ENCODE measurements around the gene OAS1.
"Not testable (repeated sequence)": the region's sequence is repeated elsewhere in the genome, so short reads cannot be mapped to it uniquely, and the experiment has no call there.

OAS1 gene

DNA sequence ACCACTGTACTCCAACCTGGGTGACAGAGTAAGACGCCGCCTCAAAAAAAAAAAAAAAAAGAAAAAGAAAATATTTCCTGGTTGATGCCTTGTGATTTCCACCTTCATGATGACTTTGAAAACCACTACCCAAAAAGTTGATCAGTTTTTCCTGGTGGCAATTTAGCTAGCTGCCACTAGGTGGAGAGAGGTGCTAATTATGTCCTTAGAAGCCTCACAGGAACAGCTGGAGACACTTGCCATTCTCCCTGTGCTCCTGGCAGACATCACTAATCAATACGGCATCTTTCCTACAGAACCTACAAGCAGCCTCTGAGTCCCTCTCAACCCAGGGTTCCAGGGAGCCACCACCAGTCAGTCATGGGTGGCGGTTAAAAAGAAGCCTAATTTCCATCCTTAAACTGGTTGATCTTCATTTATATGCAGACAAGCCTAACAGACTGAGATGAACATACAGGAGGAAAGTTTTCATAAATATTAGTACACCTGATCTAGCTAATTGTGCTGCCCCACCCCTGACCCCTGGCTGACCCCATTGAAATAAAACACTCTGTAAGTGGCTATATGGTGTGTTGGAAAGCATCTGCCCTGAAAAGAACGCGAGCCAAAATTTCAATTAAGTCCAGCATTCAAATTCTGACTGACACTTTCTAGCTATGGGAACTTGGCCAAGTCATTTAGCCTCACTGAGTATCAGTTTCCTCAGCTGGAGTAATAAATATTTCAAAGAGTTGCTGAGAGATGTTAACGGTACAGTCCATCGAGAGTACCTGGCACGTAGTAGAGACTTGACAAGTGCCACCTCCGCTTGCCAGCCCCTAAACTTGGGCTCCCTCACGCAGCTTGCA, 6.2 kb upstream of the OAS1 start:
- peak; percentile 9 for DNase-seq (ENCODE audit: low spot score)

DNA sequence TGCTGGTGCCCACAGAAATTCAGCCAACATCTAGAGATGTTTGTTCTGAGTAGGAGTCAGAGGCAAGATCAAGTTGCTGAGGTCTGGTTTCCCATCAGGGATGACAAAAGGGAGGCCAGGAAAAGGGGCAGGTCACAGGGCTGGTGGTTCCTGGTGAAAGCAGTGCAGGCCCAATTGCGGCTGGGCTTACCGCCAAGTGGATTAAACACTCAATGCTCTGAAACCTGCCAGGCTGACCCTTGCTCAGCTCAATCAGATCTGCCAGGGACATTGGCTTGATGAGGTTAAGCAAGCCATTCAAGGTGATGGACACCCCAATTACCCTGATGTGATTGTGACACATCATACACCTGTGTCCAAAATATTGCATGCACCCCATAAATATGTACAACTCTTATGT, 5.5 kb upstream of the OAS1 start:
- no peak for DNase-seq (ENCODE audit: low spot score)

DNA sequence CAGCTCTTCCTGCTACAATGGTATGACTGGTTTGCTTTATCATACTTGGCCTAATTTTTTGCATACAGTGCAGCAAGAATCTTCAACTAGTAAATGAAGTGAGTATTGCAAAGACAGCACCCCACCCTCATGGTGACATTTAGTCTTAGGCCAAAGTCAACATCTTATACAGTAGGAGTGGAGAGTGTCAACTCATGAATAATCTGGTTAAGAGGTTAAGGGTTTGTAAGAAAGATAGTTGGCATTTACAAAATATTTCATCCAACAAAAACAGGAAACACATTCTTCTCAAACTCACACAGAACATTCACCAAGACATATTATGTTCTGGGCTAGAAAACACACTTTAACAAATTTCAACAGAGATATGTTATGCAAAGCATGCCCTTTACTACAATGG, 2.2 kb upstream of the OAS1 start:
- DNase-seq (ENCODE audit: low spot score) = no peak

DNA sequence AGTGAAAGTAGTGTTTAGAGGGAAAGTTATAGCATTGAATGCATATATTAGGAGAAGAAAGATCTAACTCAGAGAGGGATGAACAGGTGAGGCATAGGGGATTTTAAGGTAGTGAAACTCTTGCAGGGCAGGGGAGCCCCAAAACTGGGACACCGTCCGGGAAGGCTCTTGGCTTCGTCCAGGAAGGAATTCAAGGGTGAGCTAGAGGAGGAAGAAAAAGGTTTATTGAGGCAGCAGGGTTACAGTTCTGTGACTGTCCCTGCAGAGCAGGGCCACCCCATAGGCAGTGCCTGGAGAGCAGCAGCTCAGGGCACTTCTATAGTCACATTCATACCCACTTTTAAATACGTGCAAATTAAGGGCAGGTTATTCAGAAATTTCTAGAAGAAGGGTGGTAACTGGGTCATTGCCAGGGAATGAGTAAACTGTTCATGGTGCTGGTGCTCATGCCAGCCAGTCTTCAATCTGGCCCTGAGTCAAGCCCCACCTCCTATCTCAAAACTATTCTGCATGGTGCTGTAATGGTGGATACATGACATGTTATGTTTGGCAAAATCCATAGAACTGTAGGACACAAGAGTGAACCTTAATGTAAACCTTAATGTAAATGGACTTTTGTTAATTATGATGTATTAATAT, 1.2 kb upstream of the OAS1 start:
- DNase-seq (ENCODE audit: low spot score) = no peak

DNA sequence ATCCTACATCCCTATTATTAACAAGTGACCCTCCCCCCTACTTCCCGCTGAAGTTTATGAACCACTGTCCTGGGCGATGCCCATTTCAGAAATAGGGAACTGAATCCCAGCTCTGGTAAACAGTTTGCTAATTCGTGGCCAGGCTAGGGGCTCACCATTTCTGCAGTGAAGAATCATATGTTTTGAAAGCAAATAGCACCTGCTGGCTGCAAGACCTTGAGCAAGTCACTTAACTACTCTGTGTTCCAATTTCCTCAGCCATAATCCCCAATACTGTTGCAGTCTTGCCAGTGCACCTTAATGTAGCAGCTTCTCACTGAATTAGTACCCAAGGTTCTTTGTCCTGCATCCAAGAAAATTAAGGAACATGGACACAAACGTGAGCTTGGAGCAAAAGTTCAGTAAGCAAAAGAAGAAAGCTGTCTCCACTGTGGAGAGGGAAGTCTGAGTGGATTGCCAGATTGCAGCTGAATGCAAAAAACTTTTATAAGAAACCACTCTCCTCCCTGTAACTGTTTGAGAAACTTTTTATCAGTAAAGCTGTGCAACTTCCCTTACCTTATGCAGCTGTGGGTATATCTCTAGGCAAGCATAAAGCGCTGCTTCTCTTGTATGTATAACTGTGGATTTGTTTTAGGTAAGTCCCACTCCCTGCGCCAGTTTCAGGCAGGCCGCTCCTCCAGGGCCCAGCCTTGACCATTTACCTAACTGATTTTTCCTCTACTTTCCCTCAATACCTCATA, 824 bp downstream of the OAS1 start:
- no peak for DNase-seq (ENCODE audit: low spot score)

DNA sequence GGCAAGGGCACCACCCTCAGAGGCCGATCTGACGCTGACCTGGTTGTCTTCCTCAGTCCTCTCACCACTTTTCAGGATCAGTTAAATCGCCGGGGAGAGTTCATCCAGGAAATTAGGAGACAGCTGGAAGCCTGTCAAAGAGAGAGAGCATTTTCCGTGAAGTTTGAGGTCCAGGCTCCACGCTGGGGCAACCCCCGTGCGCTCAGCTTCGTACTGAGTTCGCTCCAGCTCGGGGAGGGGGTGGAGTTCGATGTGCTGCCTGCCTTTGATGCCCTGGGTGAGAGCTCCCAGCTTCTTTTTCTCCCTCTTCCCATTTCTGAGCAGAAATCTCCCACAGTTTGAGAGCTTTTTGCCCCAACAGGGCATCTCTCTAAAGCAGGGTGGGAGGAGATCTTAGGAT, 1.8 kb downstream of the OAS1 start:
- no peak for DNase-seq (ENCODE audit: low spot score)

DNA sequence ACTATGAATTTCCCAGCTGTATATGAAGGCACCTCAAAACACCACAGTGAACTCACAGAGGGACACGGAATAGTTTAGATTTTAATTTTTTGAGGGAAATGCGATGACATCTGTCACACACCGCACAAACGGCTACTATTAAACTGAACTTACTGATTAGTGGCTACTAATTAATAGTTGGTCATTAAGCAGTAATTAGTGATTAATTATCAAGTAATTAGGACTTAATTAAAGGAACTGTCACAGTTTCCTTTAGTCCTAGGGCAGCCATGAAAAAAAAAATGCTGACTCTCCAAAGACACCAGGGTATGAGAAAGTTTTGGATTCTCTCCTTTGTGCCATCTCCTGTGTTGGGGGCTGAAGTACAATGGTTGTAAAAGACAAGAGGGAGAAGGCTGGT, 2.9 kb downstream of the OAS1 start:
- DNase-seq (ENCODE audit: low spot score) = no peak

DNA sequence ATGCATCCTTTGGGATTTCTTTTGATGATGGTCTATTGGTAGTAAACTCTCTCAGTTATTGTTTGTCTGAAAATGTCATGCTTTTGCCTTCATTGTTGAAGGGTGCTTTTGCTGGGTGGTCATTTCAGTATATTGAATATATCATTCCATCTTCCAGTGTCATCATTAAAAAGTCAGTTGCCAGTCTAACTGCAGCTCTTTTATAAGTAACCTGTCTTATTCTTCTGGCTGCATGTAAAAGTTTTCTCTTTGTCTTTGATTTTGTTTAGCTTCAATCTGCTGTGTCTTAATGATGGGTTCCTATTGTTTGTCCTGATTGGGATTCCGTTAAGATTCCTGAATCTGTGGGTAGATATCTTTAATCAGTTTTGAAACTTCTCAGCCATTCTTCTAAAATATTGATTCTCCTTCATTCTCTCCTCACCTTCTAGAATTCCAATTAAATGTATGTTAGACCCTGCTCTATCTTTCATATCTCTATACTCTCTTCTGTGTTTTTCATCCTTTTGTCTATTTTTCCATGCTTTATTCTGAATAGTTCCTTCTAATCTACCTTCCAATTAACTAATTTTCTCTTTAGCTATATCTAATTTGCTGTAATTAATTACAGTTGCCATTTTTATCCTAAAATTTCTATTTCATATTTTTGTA, 6.4 kb downstream of the OAS1 start:
- DNase-seq (ENCODE audit: low spot score) = no peak

DNA sequence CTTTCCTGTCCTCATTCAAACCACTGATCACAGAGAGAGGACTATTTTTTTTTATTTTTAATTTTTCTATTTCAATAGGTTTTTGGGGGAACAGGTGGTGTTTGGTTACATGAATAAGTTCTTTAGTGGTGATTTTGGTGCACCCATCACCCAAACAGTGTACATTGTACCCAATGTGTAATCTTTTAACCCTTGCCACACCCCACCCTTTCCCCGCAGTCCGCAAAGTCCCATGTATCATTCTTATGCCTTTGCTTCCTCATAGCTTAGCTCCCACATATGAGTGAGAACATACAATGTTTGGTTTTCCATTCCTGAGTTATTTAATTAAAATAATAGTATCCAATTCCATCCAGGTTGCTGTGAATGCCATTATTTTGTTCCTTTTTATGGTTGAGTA, 7.1 kb downstream of the OAS1 start:
- DNase-seq (ENCODE audit: low spot score) = not testable (repeated sequence)

DNA sequence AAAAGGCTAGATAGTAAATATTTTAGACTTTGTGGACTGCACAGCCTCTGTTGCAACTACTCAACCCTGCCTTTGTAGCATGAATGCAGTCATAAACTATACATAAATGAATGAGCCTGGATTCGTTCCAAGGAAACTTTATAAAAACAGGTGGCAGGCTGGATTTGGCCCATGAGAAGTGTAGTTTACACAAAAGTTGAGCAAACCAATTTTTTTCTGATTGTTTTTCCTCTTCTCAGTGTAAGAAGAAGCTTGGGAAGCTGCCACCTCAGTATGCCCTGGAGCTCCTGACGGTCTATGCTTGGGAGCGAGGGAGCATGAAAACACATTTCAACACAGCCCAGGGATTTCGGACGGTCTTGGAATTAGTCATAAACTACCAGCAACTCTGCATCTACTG, 9.5 kb downstream of the OAS1 start:
- DNase-seq (ENCODE audit: low spot score) = no peak

DNA sequence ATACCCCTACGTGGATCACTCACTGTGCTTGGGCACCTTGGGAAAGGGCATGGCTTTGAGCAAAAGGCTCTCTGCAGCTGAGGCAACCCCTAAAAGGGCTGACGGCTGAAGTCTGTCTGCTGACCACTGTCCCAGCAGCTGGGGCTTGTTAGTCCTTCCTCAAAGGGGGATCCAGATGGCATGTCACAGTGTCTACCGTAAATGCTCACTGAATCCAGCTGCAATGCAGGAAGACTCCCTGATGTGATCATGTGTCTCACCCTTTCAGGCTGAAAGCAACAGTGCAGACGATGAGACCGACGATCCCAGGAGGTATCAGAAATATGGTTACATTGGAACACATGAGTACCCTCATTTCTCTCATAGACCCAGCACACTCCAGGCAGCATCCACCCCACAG, 12.4 kb downstream of the OAS1 start:
- no peak for DNase-seq (ENCODE audit: low spot score)

DNA sequence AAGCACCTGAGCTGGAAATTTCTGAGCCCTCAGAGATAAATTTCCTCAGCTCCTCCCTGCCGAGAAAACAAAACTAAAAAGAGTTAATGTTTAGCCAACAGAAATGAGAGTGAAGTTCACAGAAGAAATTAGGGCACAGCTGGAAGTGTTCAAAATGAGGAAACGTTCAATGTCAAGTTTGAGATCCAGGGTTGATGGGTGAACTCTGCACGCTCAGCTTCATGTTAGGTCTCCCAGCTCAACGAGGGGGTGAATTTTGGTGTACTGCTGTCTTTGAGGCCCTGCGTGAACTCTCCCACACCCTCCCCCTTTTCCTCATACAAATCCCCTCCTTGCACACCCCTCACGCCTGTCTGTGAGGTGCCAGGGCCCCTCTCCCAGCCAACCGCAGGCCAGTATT, 18.2 kb downstream of the OAS1 start:
- DNase-seq (ENCODE audit: low spot score) = no peak

DNA sequence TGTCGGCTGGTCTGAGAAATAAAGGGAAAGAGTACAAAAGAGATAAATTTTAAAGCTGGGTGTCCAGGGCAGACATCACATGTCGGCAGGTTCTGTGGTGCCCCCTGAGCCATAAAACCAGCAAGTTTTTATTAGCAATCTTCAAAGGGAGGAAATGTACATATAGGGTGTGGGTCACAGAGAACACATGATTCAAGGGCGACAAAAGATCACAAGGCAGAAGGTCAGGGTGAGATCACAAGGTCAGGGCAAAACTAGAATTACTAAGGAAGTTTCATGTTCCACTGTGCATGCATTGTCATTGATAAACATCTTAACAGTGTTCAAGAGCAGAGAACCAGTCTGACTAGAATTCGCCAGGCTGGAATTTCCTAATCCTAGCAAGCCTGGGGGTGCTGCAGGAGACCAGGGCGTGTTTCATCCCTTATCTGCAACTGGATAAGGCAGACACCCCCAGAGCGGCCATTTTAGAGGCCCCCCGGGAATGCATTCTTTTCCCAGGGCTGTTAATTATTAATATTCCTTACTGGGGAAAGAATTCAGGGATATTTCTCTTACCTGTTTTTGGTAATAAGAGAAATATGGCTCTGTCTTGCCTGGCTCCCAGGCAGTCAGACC, 19.8 kb downstream of the OAS1 start:
- not testable (repeated sequence) for DNase-seq (ENCODE audit: low spot score)

DNA sequence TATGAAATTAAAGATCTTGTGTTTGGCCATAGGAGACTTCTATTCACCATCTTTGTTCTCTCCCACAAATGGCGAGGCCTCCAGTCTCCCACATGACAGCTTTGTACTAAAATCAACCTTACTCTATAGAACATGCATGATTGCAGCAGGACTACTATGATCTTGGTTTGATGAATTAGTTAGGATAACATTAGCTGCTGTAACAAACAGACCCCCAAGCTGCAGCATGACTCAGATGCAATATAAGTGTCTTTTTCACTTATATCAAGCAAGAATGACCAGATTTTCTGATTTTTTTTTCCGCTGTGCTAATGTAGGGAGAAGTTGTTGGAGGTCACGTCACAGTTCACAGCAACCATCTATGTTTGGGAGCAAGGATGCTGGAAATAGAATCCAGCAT, 20.7 kb downstream of the OAS1 start:
- DNase-seq (ENCODE audit: low spot score) = no peak

DNA sequence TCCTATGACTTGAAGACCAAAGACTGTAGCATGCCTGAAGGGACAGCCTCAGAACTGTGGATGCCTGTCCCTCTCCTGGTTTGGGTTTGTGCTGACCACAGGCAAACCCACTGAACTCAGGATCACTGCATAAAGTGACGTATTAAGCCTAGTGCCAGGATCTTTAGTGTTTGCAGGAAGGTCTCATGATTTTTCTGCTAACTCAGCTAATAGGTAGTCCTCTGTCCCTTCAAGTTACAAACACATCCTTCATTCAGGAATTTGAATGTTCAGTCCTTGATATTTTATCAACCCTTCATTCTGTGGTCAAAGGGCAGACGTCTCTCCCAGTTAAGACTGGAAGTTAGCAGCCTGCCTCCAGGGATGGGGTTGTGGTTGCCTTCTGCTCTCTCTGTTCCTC, 21.2 kb downstream of the OAS1 start:
- DNase-seq (ENCODE audit: low spot score) = no peak

DNA sequence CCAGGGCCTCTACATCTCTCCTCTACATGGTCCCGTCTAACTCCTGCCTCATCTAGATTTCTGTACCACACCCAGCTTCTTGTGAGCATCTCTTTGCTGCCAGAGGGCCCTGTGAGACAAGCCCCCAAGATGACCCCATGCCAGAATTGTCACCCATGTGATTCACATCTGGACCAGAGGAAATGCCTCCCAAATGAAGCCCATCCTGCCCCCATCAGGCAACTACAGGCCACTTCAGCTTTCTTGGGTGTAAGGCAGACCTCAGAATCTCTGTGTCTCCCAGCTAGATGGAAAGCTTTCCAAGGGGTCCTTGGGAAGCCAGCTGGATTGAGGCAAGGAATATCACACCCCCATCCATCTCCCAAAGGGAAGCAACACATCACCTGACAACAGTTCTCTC, 22.2 kb downstream of the OAS1 start:
- DNase-seq (ENCODE audit: low spot score) = no peak

DNA sequence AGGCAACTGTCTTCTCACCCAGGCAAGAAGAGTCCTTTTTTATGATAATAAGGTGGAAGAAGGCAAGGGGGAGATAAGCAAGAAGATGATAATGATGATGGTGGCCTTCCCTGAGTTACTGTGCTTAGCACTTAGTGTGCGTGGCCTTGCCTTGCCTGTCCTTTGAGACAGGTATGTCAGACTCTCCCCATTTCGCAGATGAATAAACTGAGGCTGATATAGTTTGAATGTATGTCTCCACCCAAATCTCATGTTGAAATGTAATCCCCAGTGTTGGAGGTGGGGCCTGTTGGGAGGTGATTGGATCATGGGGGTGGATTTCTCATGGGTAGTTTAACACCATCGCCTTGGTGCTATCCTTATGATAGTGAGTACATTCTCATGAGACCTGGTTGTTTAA, 23.0 kb downstream of the OAS1 start:
- DNase-seq (ENCODE audit: low spot score) = no peak

DNA sequence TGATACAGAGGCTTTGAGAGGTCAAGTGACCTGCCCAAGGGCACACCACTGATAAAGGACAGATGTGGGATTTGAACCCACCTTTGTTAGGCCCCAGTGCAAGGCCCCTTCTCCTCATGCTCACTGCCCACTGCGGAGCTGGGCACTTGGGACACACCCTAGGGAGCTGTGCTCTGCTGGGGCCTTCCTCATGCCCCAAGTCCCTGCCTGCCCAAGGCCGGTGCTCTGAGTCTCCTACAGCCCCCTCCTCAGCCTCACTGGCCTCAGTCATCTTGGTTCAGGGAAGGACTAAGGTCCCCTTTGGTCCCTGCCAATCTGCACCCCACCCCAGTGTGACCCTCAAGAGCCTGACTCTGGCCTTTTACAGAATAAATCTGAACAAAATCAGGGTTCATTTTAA, 23.6 kb downstream of the OAS1 start:
- no peak for DNase-seq (ENCODE audit: low spot score)

DNA sequence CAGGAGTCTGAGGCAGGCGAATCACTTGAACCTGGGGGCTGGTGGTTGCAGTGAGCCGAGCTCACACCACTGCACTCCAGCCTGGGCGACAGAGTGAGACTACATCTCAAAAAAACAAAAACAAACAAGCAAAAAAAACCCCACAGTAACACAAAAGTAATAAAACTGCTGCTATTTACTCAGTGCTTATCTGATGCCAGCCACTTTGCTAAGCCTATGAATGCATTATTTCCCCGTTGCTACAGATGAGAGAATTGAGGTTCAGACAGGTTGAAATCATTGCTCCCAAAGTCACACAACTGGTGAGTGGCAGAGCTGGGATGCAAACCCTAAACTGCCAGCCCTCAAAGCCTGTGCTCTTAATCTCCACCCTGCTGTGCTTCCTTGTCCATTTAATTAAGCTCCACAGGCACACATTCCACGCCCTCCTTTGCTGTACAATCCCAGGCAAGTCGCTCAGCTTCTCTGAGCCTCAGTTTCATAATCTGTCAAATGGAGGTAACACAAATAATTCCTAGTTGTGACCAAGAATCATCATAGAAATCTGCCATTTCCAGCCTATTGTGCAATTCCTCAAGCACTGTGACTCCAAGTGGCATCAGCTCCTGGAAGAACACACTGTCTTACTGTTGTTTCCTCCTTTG, 25.8 kb downstream of the OAS1 start:
- DNase-seq (ENCODE audit: low spot score) = no peak

DNA sequence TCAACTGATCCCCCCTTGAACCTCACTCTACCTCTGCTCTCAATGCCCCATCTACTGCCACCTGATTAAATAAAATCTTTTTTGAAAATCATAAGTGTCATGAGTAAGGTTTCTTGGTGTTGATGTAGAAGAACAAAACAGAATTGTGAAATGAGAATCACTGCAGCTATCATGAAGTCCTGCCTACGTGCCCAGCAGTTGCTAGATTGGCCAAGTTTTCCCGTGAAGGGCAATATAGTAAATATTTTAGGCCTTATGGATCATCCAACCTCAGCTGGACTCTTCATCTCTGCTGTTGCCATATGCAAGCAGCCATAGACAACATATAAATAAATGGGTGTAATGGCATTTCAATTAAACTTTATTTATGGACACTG, 26.4 kb downstream of the OAS1 start:
- DNase-seq (ENCODE audit: low spot score) = no peak

DNA sequence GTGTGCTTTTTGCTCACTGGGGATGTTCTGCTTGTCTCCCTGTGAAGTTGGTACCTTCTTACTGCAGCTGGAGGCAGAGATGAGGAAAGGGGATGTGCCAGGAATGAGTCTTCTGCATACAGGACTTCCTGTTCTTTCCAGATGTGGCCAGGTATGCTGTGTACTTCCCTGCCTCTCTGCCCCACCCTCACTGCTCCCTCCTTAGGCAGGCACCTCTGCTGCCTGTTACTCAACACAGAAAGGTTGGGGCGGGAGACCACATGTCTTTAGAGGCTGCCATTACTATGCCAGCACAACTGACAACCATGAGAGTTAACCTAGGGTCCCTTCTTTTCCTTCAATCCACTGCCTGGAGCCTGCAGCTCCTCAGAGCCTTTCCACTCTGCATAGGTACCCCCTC, 29.5 kb downstream of the OAS1 start:
- no peak for DNase-seq (ENCODE audit: low spot score)

DNA sequence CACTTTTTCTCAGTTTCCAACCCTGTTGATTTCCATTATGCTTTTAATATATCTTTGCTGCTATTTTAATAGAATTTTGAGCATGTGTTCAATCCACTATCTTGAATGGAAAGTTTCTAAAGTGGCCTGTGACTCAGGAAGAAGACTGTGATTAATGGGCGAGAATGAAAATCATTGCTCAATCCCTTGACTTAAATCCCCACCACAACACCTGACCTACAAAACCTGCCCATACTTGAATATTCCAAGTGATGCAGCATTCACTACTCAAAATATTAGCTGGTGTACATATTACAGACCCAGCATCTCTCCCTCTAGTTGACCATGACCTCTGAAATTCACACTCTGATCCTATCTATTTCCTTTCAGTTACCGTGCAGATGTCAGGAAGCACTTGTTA, 30.2 kb downstream of the OAS1 start:
- no peak for DNase-seq (ENCODE audit: low spot score)

Measured in hematopoietic multipotent progenitor cell treated with erythropoietin and hydrocortisone succinate and interleukin-3 and kit ligand, for 15 days (in vitro differentiated cells).